ENCODE measurements around the gene PTPRG. TPM values are rescaled to one million over a fixed set of nuclear protein-coding genes. Genes with fewer than 3 reads are reported as not detected.

Gene PTPRG
- total RNA-seq, 1 experiment from 2014 or later, result 32.1 TPM

DNA sequence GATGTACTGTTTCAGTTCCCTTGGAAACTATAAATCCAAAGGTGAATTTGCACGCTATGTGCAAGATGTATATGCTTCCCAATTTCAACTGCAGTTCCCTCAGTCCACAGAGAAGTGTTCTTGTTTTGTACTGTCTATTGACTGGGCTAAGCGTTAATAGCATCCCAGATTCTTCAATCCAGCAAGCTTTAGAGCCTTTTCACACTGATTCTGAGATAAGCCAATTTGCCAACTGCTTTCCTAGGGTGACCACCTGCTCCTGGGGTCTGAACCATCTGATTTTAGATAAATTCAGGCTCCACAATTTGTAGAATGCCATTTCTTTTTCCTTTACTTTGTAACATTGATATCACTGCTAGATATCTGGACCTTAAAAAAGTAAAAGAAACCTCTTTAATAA lies 340.1 kb downstream of the PTPRG start:
- Histone ChIP-seq H3K4me1 (ENCODE audit: control insufficient read depth in 1 of 2, insufficient read depth in 2 of 2, low read length in 2 of 2) (peaks cover 0 to 8% of the 10 kb centered on the region in 2 experiments; a peak in 2 of 4 replicates), H3K4me2 (ENCODE audit: low read length) (no peak overlapping the region), H3K36me3 (ENCODE audit: control insufficient read depth in 1 of 2, insufficient read depth in 2 of 2, low read length in 2 of 2) (no peaks in the 10 kb centered on the region), H3K79me2 (ENCODE audit: insufficient read depth, low read length) (no peaks in the 10 kb centered on the region), H2AFZ (ENCODE audit: low read depth, low read length, poor library complexity, severe bottlenecking) (no peak overlapping the region), H3K9me2 (ENCODE audit: insufficient read depth) (no peaks in the 10 kb centered on the region), H3K9ac (ENCODE audit: low read length) (no peak overlapping the region), H3K27me3 (ENCODE audit: insufficient read depth, low read length) (no peaks in the 10 kb centered on the region), H3K27ac (ENCODE audit: low read depth, low read length) (no peak overlapping the region), H3K4me3 (replicated peaks in 1 of 2; ENCODE audit: low read depth in 1 of 2, low read length in 2 of 2) (no peak overlapping the region), H4K20me1 (ENCODE audit: insufficient read depth) (no peaks in the 10 kb centered on the region), H3K9me3 (ENCODE audit: control insufficient read depth in 1 of 2, insufficient read depth in 1 of 2, low read depth in 1 of 2, low read length in 2 of 2) (no peaks in the 10 kb centered on the region)
- ChIA-PET CTCF (no interaction called here), RAD21 (ENCODE audit: low non-redundant PET in 1 of 2, low total read pairs in 2 of 2, uncharacterized antibody in 2 of 2, unreplicated experiment in 2 of 2) (no interaction called here), POLR2A (no interaction called here)
- intact Hi-C loops (cut with micrococcal nuclease), result no loop called here
- no peak for TF ChIP-seq FOSL1 (IDR thresholded peaks at IDR 0.05; ENCODE audit: low read depth)
- TF ChIP-seq SP1 (IDR thresholded peaks at IDR 0.05; ENCODE audit: low read depth), result no peak
- TF ChIP-seq POLR2A (IDR thresholded peaks at IDR 0.05; ENCODE audit: borderline replicate concordance, extremely low read depth, insufficient read depth, insufficient read length), result no peak
- TF ChIP-seq TCF7L2 (IDR thresholded peaks at IDR 0.05; ENCODE audit: borderline replicate concordance, extremely low read depth, insufficient read depth, insufficient read length), result no peak
- TF ChIP-seq, protein P1, sequence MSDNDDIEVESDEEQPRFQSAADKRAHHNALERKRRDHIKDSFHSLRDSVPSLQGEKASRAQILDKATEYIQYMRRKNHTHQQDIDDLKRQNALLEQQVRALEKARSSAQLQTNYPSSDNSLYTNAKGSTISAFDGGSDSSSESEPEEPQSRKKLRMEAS (IDR thresholded peaks at IDR 0.05), result no peak
- TF ChIP-seq CEBPB (IDR thresholded peaks at IDR 0.05; ENCODE audit: low read depth), result no peak
- TF ChIP-seq CBX3 (IDR thresholded peaks at IDR 0.05; ENCODE audit: low read depth), result no peak
- no peak for TF ChIP-seq POLR2AphosphoS5 (IDR thresholded peaks at IDR 0.05; ENCODE audit: low read depth, low read length)
- TF ChIP-seq, protein P2, sequence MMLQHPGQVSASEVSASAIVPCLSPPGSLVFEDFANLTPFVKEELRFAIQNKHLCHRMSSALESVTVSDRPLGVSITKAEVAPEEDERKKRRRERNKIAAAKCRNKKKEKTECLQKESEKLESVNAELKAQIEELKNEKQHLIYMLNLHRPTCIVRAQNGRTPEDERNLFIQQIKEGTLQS (IDR thresholded peaks at IDR 0.05), result no peak
- no peak for TF ChIP-seq RAD21 (IDR thresholded peaks at IDR 0.05; ENCODE audit: low read depth)
- TF ChIP-seq EGR1 (IDR thresholded peaks at IDR 0.05; ENCODE audit: low read depth), result no peak
- no peak for TF ChIP-seq YY1 (IDR thresholded peaks at IDR 0.05; ENCODE audit: extremely low read depth, insufficient replicate concordance, low read depth, low read length)
- TF ChIP-seq EZH2phosphoT487 (IDR thresholded peaks at IDR 0.05; ENCODE audit: borderline replicate concordance), result no peak
- no peak for TF ChIP-seq ZFX (IDR thresholded peaks at IDR 0.05)
- TF ChIP-seq, protein P3, sequence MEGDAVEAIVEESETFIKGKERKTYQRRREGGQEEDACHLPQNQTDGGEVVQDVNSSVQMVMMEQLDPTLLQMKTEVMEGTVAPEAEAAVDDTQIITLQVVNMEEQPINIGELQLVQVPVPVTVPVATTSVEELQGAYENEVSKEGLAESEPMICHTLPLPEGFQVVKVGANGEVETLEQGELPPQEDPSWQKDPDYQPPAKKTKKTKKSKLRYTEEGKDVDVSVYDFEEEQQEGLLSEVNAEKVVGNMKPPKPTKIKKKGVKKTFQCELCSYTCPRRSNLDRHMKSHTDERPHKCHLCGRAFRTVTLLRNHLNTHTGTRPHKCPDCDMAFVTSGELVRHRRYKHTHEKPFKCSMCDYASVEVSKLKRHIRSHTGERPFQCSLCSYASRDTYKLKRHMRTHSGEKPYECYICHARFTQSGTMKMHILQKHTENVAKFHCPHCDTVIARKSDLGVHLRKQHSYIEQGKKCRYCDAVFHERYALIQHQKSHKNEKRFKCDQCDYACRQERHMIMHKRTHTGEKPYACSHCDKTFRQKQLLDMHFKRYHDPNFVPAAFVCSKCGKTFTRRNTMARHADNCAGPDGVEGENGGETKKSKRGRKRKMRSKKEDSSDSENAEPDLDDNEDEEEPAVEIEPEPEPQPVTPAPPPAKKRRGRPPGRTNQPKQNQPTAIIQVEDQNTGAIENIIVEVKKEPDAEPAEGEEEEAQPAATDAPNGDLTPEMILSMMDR (IDR thresholded peaks at IDR 0.05 in 2 of 3, conservative IDR thresholded peaks at IDR 0.05 in 1 of 3; ENCODE audit: borderline replicate concordance in 1 of 3, insufficient read depth in 1 of 3, low read depth in 2 of 3, low read length in 2 of 3), result no peak
- no peak for TF ChIP-seq SRF (IDR thresholded peaks at IDR 0.05; ENCODE audit: low read depth)
- no peak for TF ChIP-seq ELF1 (IDR thresholded peaks at IDR 0.05; ENCODE audit: borderline replicate concordance, low read depth)
- no peak for TF ChIP-seq JUND (IDR thresholded peaks at IDR 0.05)
- no peak for ATAC-seq
- no TSS peak for BruUV-seq (replicated peaks)
- no peak for DNase-seq (ENCODE audit: low read depth, low spot score)
